Mucosa of stomach (tissue), 1 donor: Measurements from ENCODE around the gene CHD6.

Source experiments
- H3K27me3 ChIP-seq: one replicate; pipeline ENCODE4 v1.7.0; 2013; ENCODE audit warnings: mild to moderate bottlenecking, low read length; ENCODE audit not compliant: control insufficient read depth, insufficient read depth
- H3K36me3 ChIP-seq: one replicate; pipeline ENCODE4 v1.7.0; 2013; ENCODE audit warnings: low read length; ENCODE audit not compliant: control insufficient read depth, insufficient read depth
- H3K4me1 ChIP-seq: one replicate; pipeline ENCODE4 v1.7.0; 2013; ENCODE audit warnings: mild to moderate bottlenecking, low read length; ENCODE audit not compliant: control insufficient read depth, insufficient read depth
- H3K4me3 ChIP-seq: one replicate; pipeline ENCODE4 v1.7.0; 2013; ENCODE audit warnings: low read length
- H3K9ac ChIP-seq: one replicate; pipeline ENCODE4 v1.7.0; 2013; ENCODE audit warnings: mild to moderate bottlenecking, low read length, moderate library complexity
- H3K9me3 ChIP-seq: one replicate; pipeline ENCODE4 v1.7.0; 2013; ENCODE audit warnings: mild to moderate bottlenecking, low read length, moderate library complexity; ENCODE audit not compliant: control insufficient read depth
- donor health status: Pancreatic carcinoma.

The CHD6 gene

DNA sequence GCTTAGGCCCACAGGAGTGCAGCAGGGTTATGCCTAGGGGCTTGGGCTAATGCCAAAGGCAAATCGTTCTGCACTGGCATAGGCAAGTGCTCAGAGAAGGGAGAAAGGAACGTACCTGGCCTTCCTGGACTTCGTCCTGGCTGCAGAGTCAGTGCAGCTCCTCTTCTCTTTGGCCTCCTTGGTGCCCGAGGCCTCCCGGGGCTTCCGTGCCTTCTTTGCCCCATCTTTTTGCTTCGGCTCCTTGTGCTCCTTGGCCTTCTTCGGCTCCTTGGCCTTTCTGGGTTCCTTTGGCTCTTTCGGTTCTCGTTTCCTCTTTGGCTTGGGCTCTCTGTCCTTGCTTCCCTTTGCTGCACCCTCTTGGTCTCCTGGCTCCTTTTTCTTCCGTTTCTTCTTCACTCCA, 85.2 kb downstream of the CHD6 start:
- Histone ChIP-seq H3K9ac (no peak overlapping the region), H3K36me3 (no peaks in the 10 kb centered on the region), H3K4me1 (peaks cover 16% of the 10 kb centered on the region), H3K9me3 (no peaks in the 10 kb centered on the region), H3K4me3 (no peak overlapping the region), H3K27me3 (no peaks in the 10 kb centered on the region)

DNA sequence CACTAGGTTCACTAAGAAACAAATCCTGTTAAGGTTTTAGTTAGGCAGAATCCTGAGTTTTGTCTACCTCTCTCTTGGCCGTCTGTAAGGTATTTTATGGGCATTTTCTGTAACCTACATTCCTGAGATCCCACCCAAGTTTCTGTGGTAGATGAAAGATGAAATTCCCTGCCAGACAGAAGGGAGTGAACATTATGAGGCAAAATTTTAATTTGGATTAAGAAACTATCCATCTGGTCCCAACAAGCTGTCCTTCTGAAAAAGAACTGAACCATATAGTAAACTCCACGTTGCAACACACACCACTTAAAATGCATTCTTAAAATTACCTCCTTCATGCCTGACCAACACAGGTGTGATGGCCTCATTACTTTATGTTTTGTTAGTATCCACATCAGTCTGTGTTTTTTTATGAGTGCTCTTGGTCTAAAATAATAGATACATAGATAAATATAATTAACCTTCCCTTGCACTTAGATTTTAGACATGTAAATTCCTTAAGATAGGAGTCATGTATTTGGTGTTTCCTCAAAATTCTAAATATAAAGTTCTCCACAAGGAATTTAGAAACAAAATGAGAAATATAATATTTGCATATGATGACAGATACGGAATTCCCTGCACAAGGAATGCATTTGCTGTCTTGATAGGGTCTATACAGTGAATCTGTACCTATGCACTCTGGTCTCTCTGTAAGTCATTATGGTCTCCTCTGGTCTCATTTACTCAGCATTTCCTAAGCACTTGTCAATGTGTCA, 86.5 kb downstream of the CHD6 start:
- H3K9me3 ChIP-seq, result no peaks in the 10 kb centered on the region
- H3K9ac ChIP-seq, result no peak overlapping the region
- H3K4me3 ChIP-seq, result no peak overlapping the region
- no peaks in the 10 kb centered on the region for H3K36me3 ChIP-seq
- H3K27me3 ChIP-seq, result no peaks in the 10 kb centered on the region
- H3K4me1 ChIP-seq, result peaks cover 19% of the 10 kb centered on the region

DNA sequence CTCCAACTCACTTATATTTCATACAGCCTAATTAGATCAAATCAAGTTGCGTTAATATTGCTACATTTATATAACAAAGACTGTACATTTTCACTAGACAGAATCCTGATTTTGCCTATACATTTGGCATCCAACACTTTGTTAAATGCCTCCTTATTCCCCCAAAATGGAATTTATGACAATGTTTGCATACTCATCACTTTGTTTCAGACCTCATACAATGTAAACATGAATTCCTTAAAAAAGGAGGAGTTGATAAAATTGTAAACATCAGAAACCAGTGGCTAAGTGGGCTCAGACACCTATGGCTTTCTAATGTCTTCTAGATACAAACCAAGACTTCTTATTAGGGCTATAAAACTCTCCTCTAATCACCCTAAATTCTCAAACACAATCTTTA, 87.3 kb downstream of the CHD6 start:
- Histone ChIP-seq H3K36me3 (no peaks in the 10 kb centered on the region), H3K4me1 (peaks cover 27% of the 10 kb centered on the region), H3K9ac (no peak overlapping the region), H3K4me3 (no peak overlapping the region), H3K9me3 (no peaks in the 10 kb centered on the region), H3K27me3 (no peaks in the 10 kb centered on the region)

DNA sequence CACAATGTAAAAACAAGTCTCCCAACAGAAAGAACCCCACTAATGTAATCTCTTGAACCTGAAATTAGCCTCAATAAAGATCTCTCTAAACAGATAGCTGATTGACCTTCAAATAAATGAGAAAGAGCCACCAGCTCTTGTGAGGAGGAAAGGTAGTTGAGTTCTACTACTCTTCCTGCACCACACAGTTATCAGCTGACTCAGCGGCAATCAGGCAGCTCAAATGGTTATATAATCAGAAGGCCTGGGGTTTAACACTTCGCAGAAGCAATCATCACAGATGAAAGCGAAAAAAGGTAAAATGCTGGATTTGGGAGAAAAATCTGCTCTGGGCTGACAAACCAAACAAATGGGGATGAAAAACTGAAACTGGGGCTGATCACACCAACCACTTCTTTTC, 91.8 kb downstream of the CHD6 start:
- Histone ChIP-seq H3K36me3 (no peaks in the 10 kb centered on the region), H3K9ac (no peak overlapping the region), H3K4me3 (no peak overlapping the region), H3K27me3 (no peaks in the 10 kb centered on the region), H3K9me3 (no peaks in the 10 kb centered on the region), H3K4me1 (peaks cover 24% of the 10 kb centered on the region)

DNA sequence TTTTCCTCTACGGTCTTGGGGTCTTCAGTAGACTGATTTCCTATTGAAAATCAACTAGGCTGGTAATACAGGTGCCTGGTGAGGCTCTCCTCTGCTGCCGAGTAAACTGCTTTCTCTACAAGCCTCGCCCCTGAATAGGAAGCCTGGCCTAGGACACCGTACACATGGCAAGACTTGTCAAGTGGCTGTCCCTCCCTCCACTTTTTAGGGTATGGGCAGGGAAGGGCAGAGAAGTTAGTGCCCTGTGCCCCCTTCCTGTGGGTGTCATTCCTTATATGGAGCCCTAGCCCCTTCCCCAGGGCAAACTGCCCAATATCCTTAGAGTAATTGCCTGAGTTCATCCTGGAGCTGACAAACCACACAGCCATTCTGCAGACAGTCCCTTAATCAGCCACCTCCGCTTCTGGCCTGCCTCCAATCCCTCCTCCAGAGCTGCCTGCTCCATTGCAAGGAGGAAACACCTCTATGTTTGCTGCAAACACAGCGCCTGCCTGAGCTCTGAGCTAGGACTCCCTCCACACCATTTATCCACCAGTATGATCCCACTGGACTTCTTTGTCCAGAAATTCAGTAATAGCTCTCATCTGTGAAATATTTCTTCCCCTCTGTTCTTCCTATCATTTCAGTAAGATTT, 93.1 kb downstream of the CHD6 start:
- H3K9ac ChIP-seq, result peak overlapping the region; percentile 30

DNA sequence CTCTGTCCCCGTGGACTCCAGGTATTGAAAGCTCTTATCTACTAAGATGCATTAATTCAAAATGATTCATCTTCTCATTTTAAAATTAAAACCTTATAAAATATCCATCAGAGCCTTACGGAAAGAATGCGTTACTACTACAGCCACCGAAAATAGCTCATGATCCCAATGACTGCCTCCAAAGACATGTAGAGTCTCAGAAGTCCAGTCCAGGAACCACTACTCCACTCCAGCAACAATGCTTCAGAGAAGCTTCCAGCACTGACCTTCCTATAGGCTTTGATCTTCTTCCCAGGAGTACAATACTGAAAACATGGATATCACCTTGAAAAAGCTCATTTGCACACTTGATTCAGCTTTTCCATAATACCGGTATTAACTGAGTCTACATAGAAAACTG, 94.3 kb downstream of the CHD6 start:
- Histone ChIP-seq H3K36me3 (no peaks in the 10 kb centered on the region), H3K4me3 (no peak overlapping the region), H3K9ac (no peak overlapping the region), H3K4me1 (peaks cover 24% of the 10 kb centered on the region), H3K9me3 (no peaks in the 10 kb centered on the region), H3K27me3 (no peaks in the 10 kb centered on the region)

More for the DNA sequence above, 93.1 kb downstream of the CHD6 start:
- H3K9me3 ChIP-seq, result no peaks in the 10 kb centered on the region
- no peaks in the 10 kb centered on the region for H3K36me3 ChIP-seq
- no peaks in the 10 kb centered on the region for H3K27me3 ChIP-seq
- H3K4me3 ChIP-seq, result no peak overlapping the region
- peaks cover 24% of the 10 kb centered on the region for H3K4me1 ChIP-seq

DNA sequence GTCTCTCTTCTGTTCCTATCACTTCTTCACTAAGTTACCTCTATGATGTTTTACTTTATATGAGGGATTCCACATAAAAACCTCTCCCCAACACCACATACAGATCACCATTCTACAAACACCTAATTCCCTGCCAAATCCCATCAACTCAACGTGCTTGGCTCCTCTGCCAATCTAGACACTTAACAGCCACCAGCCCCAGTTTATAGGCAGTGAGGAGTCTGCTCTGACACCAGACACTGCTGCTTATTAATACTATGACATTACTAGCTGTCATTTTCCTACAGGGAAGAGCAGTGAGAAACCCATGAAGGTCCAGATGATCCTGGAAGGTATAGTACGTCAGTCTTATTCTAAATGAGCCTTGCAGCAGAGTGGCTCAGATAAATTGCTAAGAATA, 104.3 kb downstream of the CHD6 start:
- H3K36me3 ChIP-seq, result no peaks in the 10 kb centered on the region
- peaks cover 8% of the 10 kb centered on the region for H3K4me1 ChIP-seq
- H3K9me3 ChIP-seq, result no peaks in the 10 kb centered on the region
- H3K4me3 ChIP-seq, result no peak overlapping the region
- no peak overlapping the region for H3K9ac ChIP-seq
- H3K27me3 ChIP-seq, result no peaks in the 10 kb centered on the region

DNA sequence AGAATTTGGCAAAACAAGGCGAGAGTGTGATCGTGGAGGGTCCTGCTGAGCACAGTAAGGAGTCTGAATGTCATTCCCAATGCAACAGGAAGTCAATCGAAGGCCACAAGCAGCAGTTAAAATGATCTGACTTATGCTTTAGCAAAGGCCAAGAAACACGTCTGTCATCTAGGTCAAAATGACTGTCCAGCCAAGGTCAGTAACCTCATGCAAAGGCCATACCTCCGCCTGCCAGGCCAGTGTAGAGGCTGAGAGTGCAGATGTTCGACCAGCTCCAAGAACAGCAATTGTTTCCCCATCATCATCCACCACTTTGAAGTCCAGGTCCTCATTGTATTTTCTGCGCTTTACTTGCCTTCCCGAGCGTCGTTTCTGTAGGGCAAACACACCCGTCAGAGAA, 105.6 kb downstream of the CHD6 start:
- Histone ChIP-seq H3K4me1 (peaks cover 8% of the 10 kb centered on the region), H3K9me3 (no peaks in the 10 kb centered on the region), H3K36me3 (no peaks in the 10 kb centered on the region), H3K4me3 (no peak overlapping the region), H3K9ac (no peak overlapping the region), H3K27me3 (no peaks in the 10 kb centered on the region)

DNA sequence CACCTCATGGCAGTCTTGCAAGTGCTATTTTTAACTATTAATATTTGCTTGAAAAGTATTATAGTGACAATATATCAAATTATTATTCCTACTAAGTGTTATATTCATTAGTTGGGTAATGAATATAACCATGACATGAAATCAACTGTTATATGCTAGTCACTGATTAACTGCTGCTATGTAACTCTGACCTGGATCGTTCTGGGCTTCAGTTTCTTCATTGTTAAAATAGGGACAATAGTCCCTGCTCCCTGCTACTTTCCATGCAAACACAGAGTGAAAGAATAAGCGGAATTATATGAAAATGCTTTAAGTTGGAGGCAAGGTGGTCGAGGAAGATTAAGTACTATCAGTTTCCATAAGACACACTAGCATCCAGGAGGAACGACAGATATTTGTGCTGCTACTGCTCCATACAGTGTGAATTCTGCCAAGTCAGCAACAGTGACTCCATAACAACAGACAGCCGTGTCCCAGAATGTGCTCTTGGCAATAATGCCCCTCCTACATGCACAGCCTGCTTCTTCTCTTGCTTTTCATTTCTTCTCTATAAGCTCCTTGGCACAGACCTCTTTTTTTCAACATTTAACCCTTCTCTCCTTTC, 107.2 kb downstream of the CHD6 start:
- peaks cover 8% of the 10 kb centered on the region for H3K4me1 ChIP-seq
- H3K36me3 ChIP-seq, result no peaks in the 10 kb centered on the region
- H3K9ac ChIP-seq, result no peak overlapping the region
- H3K9me3 ChIP-seq, result no peaks in the 10 kb centered on the region
- no peaks in the 10 kb centered on the region for H3K27me3 ChIP-seq
- H3K4me3 ChIP-seq, result no peak overlapping the region

DNA sequence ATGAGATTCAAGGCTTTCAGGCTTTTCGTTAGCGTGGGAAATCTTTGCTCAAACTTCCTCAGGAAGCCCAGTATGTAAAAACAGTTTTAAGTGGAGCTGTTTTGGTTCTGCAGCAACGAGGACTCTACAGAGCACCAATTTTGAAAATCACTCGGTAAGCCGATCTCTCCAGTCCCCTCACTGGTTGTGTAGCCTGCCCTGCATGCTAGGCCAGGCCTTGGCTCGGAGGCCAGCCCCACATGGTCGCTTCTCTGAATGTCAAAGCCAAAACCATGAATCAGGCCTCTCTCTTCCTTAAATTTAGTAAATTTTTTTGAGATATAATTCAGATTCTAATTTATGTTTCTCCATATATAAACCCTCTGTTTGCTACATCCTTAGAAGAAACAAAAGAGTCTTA, 108.0 kb downstream of the CHD6 start:
- Histone ChIP-seq H3K4me3 (no peak overlapping the region), H3K27me3 (no peaks in the 10 kb centered on the region), H3K9ac (no peak overlapping the region), H3K9me3 (no peaks in the 10 kb centered on the region), H3K4me1 (peaks cover 8% of the 10 kb centered on the region), H3K36me3 (no peaks in the 10 kb centered on the region)

DNA sequence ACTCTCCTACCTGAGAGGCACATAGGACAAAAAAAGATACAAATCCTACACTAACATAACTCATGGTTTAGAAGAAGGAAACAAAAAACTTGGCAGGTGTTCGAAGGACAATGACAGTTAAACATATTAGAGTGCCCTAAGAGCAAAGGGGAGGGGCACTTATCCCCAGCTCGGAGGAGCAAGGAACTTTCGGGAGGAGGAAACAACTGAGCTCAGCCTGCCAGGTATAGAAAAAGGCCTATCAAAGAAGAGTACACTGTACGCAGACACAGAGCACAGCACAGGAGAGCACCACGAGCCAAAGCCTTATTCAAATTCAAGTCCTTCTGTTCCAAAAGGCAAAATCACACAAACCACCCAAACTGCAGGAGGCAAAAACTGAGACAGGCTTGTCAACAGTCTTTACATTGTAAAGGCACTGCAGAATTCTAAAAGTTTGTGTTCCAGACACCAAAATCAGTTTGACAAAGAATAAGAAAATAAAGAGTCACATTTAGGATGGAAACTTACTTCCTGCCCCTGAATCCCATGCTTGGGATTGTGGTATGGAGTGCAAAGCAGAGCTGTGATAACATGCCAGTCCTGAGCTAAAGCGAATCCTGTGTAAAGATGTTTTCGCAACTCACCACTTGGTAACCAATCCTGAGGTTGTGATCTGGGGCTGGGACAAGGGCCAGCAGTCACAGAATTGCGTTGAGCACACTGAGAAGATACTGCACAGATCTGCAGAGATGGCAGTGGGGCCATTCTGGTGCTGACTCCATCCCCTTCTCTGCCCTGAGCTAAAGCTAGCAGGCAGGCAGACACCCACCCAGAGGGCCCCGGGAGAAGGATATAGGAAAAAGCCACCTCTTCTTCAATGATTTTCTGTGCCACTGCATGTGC, 108.6 kb downstream of the CHD6 start:
- no peak overlapping the region for H3K4me3 ChIP-seq
- no peaks in the 10 kb centered on the region for H3K9me3 ChIP-seq
- no peaks in the 10 kb centered on the region for H3K27me3 ChIP-seq
- H3K9ac ChIP-seq, result no peak overlapping the region
- H3K4me1 ChIP-seq, result peaks cover 8% of the 10 kb centered on the region
- no peaks in the 10 kb centered on the region for H3K36me3 ChIP-seq

DNA sequence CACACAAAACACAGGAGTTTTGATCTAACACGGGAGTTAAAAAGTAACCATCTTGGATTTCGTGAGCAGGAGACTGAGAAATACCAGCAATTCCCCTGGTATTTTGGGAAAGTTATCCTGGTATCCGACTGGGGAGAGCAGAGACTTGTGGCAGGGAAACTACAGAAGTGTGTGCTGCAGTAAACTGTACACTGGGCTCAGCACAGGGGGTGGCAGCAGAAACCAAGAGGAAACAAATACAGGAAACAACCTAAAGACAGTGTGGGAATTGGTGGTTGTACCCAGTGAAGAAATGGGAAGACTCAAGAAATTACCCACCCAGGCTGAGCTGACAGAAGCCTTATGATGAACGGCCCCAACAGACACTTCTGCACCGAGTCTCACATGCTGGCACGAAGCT, 109.8 kb downstream of the CHD6 start:
- Histone ChIP-seq H3K9me3 (no peaks in the 10 kb centered on the region), H3K9ac (no peak overlapping the region), H3K27me3 (no peaks in the 10 kb centered on the region), H3K4me3 (no peak overlapping the region), H3K4me1 (peaks cover 8% of the 10 kb centered on the region), H3K36me3 (no peaks in the 10 kb centered on the region)
